DMS114 treated with DMSO at 0.1 percent for 48 hours (cell line): ENCODE data around the gene ADAMTSL3.
"Not testable (repeated sequence)": the region's sequence is repeated elsewhere in the genome, so short reads cannot be mapped to it uniquely, and the experiment has no call there.

ENCODE experiments used
- DNase-seq: peaks from one replicate; lab custom pipeline; 2025; ENCODE audit not compliant: unreplicated experiment; lab: John Stamatoyannopoulos, UW

Gene ADAMTSL3

GRCh38 chr15:84078038-84078437 is 424.1 kb downstream of the ADAMTSL3 start:
- not testable (repeated sequence) for DNase-seq

- not testable (repeated sequence) for DNase-seq
These were observed 425.5 kb downstream of the ADAMTSL3 start for GRCh38 chr15:84079325-84079884.

DNA sequence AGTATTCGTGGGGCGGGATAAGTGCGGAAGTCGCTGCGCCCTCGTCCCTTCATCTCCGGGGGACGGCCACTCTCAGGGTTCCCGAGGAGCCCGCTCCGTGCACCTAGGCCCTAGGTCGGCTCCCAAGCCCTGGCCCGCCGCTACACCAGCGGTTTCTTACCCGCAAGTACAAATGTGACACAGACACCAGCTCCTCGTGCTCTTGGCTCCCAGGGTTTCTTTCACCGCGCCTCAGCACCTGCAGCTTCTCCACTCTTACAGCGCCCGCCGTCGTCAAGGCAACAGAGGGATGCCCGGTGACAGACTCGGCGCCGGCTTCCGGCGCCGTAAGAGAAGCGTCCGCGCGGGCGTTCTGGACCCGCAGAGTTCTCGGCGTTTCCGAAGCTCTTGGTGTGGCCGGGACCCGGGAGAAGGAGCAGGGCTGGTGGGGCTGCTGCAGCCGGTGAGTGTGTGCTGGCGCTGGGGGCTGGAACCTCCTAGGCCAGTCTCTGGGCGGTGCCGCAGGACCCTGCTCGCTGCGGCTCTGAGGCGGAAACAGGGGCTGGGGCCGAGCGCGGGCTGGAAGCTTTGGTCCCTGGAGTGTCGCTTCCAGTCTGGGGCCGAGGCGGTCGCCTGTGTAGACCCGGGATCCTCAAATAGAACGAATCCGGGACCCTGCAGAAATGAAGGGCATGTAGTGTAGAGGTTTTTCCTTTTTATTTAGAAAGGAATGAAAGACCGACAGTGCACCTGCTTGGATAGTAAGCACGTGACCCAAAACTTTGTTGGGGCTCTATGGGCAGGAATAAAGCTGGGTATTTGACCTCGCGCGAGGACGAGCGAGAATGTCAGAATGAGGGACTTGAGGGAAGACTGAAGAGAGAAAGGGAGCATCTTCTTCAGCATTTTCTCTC is 426.2 kb downstream of the ADAMTSL3 start:
- peak; percentile 20 for DNase-seq

DNA sequence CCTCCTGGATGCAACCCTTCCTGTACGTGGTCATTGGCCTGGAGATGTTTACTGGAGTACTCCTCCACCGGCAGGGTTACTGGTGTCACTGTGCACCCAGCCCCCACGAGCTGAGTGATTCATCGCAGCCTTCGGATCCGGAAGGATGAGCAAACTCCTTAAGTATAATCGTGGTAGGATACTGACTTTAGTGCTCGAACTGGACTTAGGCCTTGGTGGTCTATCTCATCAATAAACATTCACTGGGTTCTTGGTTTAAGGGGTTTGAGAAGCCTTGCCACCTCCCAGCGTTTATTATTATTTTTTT is 426.8 kb downstream of the ADAMTSL3 start:
- DNase-seq = not testable (repeated sequence)

GRCh38 chr15:84081391-84082168 is 427.7 kb downstream of the ADAMTSL3 start:
- no peak for DNase-seq

GRCh38 chr15:84082739-84083138 is 428.8 kb downstream of the ADAMTSL3 start:
- DNase-seq = no peak

GRCh38 chr15:84086071-84086470 is 432.1 kb downstream of the ADAMTSL3 start:
- not testable (repeated sequence) for DNase-seq
